Epithelial cell of proximal tubule (primary cell): Measurements from ENCODE around the gene VWA3B. TPM values are rescaled to one million over a fixed set of nuclear protein-coding genes. Genes with fewer than 3 reads are reported as not detected.

Experiments
- DNase-seq: peaks from one replicate; pipeline ENCODE4 v3.0.0-alpha.2; 2011; ENCODE audit warnings: low read depth
- H3K4me3 ChIP-seq: 2 replicates; pipeline ENCODE4 v1.5.1; 2011; ENCODE audit warnings: low read depth, mild to moderate bottlenecking, low read length
- total RNA-seq: library from RNA; depleted of rRNA; stranded (reverse); fragments of >200 nt; gene quantifications from 2 replicates; pipeline ENCODE4 v1.2.3, GENCODE V29; 2015
- TF ChIP-seq, protein P1 (sequence below): conservative IDR thresholded peaks from 2 replicates; pipeline ENCODE4 v1.5.1; 2012; ENCODE audit warnings: low read depth, mild to moderate bottlenecking, low read length

VWA3B gene
- total RNA-seq, 1 donor from 2014 or later = not detected

DNA sequence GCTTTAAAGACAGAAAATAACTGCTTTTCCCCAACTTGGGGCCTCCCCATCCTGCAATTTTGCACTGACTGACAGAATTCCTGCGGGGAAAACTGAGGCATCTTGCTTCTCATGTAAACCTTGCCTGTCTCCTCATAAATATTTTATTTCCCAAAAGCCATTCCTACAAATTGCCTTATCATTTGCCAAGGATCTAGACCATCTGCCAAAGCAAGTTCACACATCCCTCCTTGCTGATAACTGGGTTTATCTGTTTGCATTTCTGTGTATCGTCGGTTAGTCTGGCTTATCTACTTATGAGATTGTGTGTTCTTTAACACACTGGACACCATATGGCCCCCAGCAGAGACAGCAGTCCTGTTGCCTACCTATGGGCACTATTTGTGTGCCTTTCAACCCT is 256.3 kb downstream of the VWA3B start:
- no peak for DNase-seq
- TF ChIP-seq, protein P1, sequence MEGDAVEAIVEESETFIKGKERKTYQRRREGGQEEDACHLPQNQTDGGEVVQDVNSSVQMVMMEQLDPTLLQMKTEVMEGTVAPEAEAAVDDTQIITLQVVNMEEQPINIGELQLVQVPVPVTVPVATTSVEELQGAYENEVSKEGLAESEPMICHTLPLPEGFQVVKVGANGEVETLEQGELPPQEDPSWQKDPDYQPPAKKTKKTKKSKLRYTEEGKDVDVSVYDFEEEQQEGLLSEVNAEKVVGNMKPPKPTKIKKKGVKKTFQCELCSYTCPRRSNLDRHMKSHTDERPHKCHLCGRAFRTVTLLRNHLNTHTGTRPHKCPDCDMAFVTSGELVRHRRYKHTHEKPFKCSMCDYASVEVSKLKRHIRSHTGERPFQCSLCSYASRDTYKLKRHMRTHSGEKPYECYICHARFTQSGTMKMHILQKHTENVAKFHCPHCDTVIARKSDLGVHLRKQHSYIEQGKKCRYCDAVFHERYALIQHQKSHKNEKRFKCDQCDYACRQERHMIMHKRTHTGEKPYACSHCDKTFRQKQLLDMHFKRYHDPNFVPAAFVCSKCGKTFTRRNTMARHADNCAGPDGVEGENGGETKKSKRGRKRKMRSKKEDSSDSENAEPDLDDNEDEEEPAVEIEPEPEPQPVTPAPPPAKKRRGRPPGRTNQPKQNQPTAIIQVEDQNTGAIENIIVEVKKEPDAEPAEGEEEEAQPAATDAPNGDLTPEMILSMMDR = no peak
- H3K4me3 ChIP-seq = no peak overlapping the region

DNA sequence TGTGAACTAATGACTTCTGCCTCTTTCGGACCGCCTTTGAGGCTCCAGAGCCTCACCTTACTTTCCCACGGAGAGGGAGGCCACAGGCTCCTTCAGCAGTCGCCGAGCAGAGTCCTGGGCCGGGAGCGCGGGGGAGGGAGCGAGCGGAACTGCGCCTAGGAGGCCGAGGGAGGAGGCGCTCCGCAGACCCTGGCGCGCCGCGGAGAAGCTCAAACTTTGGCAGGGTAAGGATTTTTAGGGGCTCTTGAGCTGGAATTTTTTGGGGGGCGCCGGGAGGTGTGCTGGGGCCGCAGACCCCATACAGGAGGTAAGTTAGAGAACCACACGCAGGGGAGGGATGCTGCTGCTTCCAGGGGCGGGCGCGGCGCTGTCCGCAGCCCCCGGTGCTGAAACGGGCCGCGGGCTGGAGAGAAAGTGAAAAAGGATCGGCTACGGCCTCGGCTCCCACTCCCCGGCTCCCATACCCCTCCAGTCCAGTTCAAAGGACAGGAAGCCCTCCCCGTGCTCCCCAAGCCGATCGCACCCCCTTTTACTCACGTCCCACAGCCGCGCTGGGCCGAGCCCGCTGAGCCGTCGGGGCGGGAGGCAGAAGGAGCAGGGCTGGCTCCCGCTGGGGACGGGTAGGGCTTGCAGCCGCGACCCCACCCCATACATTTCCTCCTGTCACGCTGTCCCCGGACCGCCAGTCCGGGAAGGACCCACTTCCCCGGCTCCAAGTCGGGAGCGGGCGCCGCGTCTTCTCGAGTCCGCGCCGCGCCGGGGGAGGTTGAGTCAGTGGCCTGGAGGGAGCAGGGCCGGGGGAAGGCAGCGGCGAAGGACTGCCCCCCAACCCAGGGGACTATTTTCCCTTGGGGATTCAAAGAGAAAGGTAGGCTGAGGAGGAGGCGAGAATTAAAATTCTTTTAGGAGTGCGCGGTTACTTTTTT is 259.6 kb downstream of the VWA3B start, which contains the start of gene CNGA3:
TSS of gene CNGA3 (plus strand) at position 146 of the 926 bp plus-strand sequence. CDS start 23,520 bp downstream, outside the sequence.
- TF ChIP-seq, protein P1 = no peak
- peak within 1 kb of the TSS; percentile 24 for H3K4me3 ChIP-seq
- DNase-seq = no peak

DNA sequence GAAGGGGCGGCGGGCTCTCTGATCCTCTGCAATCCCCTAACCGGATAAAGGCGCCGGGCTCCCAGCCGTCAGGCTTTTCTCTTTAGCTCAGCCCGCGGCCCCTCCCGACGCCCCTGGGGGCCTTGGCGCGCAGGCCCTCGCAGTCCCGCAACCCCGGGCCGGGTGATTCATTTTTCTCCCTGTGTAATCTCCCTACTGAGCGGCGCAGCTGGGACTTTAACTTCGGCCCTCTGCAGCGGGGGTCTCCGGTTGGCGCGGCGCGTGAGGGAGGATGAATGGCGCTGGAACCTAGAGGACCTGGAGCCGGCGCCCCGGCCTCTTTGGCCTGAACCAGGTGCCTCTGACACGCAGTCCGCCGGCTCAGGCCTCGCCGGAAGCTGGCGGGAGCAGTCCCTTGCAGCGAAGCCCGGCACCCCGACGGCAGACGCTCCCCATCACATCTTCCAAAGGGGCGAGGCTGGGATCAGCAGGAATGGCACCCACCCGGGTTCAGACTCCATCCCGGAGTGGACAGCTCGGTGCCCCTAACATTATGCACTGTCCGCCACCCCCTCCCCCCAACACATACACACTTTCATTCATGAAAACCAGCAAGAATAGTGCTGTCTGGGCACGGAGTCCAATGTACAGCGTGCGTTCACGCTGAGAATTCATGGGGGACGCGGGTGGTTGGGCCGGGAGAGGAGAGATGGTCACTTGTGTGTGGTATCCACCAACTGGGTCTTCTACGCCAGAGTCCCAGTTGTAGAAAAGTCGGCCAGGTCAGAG is 260.5 kb downstream of the VWA3B start:
- DNase-seq = no peak
- TF ChIP-seq, protein P1 = no peak
- no peak overlapping the region for H3K4me3 ChIP-seq

DNA sequence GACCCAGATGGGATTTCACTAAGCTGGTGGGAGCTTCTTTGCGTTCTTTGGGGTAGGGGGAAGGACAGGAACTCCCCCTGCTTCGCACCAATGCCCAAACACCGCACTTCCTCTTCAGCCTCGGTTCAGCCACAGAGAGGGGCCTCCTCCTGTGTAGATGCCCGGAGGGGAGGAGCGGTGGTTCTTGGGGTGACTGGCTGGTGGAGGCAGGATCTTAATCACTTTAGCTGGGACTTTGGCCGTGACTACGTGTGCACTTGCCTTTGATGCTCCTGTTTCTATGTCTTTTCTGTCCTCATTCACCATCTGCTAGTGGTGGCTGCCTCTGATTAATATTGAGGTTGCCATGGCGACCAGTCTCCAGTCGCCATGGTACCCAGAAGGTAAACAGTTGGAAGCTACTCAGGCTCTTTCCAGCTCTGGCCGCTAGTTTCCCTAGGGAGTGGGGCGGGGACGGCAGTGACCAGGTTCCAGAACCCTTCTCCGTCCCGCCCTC is 261.1 kb downstream of the VWA3B start:
- TF ChIP-seq, protein P1 = no peak
- no peak for DNase-seq
- H3K4me3 ChIP-seq = no peak overlapping the region

DNA sequence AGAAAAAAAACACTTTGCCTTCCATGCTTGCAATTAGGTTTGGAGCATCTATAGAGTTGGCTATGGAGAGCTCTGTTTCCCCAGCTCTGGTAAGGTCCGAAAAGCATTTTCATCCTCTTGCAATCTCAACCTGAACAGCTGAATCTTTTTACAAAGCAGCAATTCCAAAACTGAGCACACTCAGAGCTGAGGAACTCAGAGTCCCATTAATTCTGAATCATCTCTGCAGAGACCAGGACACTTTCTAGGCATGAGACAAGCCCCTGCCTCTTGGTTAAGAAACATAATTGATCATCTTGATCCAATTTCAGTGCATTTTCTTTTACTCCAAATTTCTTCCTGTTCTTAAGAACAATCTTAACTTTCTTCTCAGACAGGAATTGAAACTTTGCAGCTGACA is 263.4 kb downstream of the VWA3B start:
- no peak for DNase-seq
- TF ChIP-seq, protein P1 = no peak
- H3K4me3 ChIP-seq = no peak overlapping the region

DNA sequence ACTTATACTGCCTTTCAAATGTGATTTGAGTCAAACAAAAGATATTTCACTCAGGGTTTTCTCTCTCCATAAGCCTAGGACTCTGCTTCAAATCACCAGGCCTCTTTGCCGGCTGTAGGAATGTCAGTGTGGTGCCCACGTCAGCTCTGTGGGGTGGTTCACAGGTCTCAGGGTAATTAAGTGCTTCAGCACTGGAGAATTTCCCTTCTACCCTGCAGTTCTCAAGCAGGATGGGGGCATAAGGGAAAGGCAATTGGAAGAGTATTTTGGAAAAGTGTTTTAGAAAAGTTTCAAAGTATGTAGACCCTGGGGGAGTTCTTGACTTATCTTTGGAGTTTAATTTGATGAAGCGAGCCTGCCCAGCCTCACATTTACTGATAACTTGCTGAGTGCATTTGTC is 268.9 kb downstream of the VWA3B start:
- DNase-seq = no peak
- H3K4me3 ChIP-seq = no peak overlapping the region
- TF ChIP-seq, protein P1 = no peak
